Sigmoid colon (tissue), 7 donors: ENCODE measurements around the gene LUC7L. TPM values are rescaled to one million over a fixed set of nuclear protein-coding genes. Genes with fewer than 3 reads are reported as not detected.
"Not testable (repeated sequence)": the region's sequence is repeated elsewhere in the genome, so short reads cannot be mapped to it uniquely, and the experiment has no call there.

Experiments used
- DNase-seq: peaks from one replicate; pipeline ENCODE4 v3.0.0-alpha.2; 2019
- H3K27ac ChIP-seq, 4 donors: fragments of 200-600 bp; sonication (generic); one replicate each; pipeline ENCODE4 v1.5.1; 2016 to 2019; ENCODE audit warnings: mild to moderate bottlenecking in 1 of 4
- H3K27me3 ChIP-seq, 3 donors: fragments of 200-600 bp; sonication (generic); one replicate each; pipeline ENCODE4 v1.5.1; 2019; ENCODE audit warnings: mild to moderate bottlenecking in 1 of 3
- H3K36me3 ChIP-seq, 4 donors: fragments of 200-600 bp; sonication (generic); one replicate each; pipeline ENCODE4 v1.5.1; 2016 to 2019
- H3K4me1 ChIP-seq, 4 donors: fragments of 200-600 bp; sonication (generic); one replicate each; pipeline ENCODE4 v1.5.1; 2017 to 2019
- H3K4me3 ChIP-seq, 4 donors: fragments of 200-600 bp; sonication (generic); one replicate each; pipeline ENCODE4 v1.5.1; 2017 to 2019; ENCODE audit warnings: mild to moderate bottlenecking in 2 of 4, moderate library complexity in 1 of 4
- H3K9me3 ChIP-seq, 4 donors: fragments of 200-600 bp in 3 of 4; sonication (generic) in 3 of 4; one replicate each; pipeline versions ENCODE4 v1.5.1 to v1.6.1; 2013 to 2019
- CTCF ChIP-seq, 4 experiments: fragments of 450-650 bp in 3 of 4; fragments of 200-600 bp in 1 of 4; IDR thresholded peaks; one replicate each; pipeline ENCODE4 v1.5.1; 2016 to 2019; ENCODE audit warnings: antibody characterized with exemption in 4 of 4, mild to moderate bottlenecking in 3 of 4, moderate library complexity in 2 of 4
- EP300 ChIP-seq, 4 donors: sonication (generic); formaldehyde crosslinking; IDR thresholded peaks; one replicate each; pipeline ENCODE4 v1.6.1; 2017; ENCODE audit warnings: antibody characterized with exemption in 4 of 4
- POLR2A ChIP-seq, 2 donors: fragments of 450-650 bp; IDR thresholded peaks; one replicate each; pipeline ENCODE4 v1.6.1; 2016; ENCODE audit warnings: antibody characterized with exemption in 2 of 2, mild to moderate bottlenecking in 2 of 2, moderate library complexity in 2 of 2
- POLR2AphosphoS5 ChIP-seq, 4 donors: sonication (generic); formaldehyde crosslinking; IDR thresholded peaks; one replicate each; pipeline ENCODE4 v1.6.1; 2017; ENCODE audit warnings: antibody characterized with exemption in 4 of 4
- WGBS, 2 donors: extraction: QIAGEN DNeasy Blood & Tissue Kit; methylation state at CpG; one replicate each; pipeline ENCODE4 v1.1.7; 2013; 5-methylcytosine and 5-hydroxymethylcytosine counted together
- intact Hi-C: fragments of 100-400 bp; cut with DNase I; formaldehyde crosslinking; loops from one replicate; pipeline ENCODE4 v1.15.1; 2023
- polyA plus RNA-seq, 3 donors: library from polyadenylated mRNA; stranded (reverse); fragments of 200-250 nt; gene quantifications; one replicate each; pipeline ENCODE4 v1.2.3, GENCODE V29; 2013
- total RNA-seq, 4 donors: library from RNA; depleted of rRNA; stranded (reverse); fragments of >200 nt; gene quantifications; one replicate each; pipeline ENCODE4 v1.1.0, GENCODE V29; 2016
- donor health status: healthy with polysubstance abuse.
- donor health status: Bipolar disorder and iron deficiency.
- donor health status: healthy.

The LUC7L gene
- total and polyA plus RNA-seq, 7 donors = 21.0 to 138 (median 55.8) TPM

- Histone ChIP-seq H3K9me3 (no peaks in the 10 kb centered on the region), H3K4me3 (no peak overlapping the region), H3K36me3 (peaks cover 0 to 10% (median 7%) of the 10 kb centered on the region in 4 donors), H3K27ac (no peak overlapping the region), H3K27me3 (no peaks in the 10 kb centered on the region), H3K4me1 (peaks cover 0 to 1% (median 0%) of the 10 kb centered on the region in 4 donors)
- no peak for DNase-seq
- TF ChIP-seq EP300 (IDR thresholded peaks at IDR 0.05) (no peak), POLR2A (IDR thresholded peaks at IDR 0.05) (no peak), POLR2AphosphoS5 (IDR thresholded peaks at IDR 0.05) (no peak), CTCF (IDR thresholded peaks at IDR 0.05) (no peak)
- intact Hi-C loops = no loop called here
- WGBS, 2 donors = 88 to 89% methylated on average over 24 of the region's 24 CpGs
These were observed 40.0 kb upstream of the LUC7L start for GRCh38 chr16:269061-269796.

- Histone ChIP-seq H3K4me1 (no peaks in the 10 kb centered on the region), H3K9me3 (no peaks in the 10 kb centered on the region), H3K27ac (no peak overlapping the region), H3K27me3 (no peaks in the 10 kb centered on the region), H3K4me3 (no peak overlapping the region), H3K36me3 (peaks cover 5 to 18% (median 16%) of the 10 kb centered on the region in 4 donors)
- WGBS, 2 donors = 13 to 60% methylated on average over 40 of the region's 40 CpGs
- peak in 1 of 4 donors; percentile 5 for TF ChIP-seq POLR2AphosphoS5 (IDR thresholded peaks at IDR 0.05)
- no peak for TF ChIP-seq POLR2A (IDR thresholded peaks at IDR 0.05)
- no peak for TF ChIP-seq EP300 (IDR thresholded peaks at IDR 0.05)
- no peak for DNase-seq
- intact Hi-C loops = no loop called here
These were observed 39.1 kb upstream of the LUC7L start for GRCh38 chr16:268141-269053.

- H3K27ac ChIP-seq, H3K9me3 ChIP-seq, H3K4me3 ChIP-seq, intact Hi-C loops, H3K4me1 ChIP-seq, DNase-seq, H3K27me3 ChIP-seq: not testable (repeated sequence)
- peaks cover 14 to 27% (median 22%) of the 10 kb centered on the region in 4 donors for H3K36me3 ChIP-seq
- WGBS, 2 donors = 81 to 86% methylated on average over 17 of the region's 17 CpGs
These were observed 38.3 kb upstream of the LUC7L start for GRCh38 chr16:267562-267961.

GRCh38 chr16:266258-267164 is 37.3 kb upstream of the LUC7L start:
- Histone ChIP-seq H3K27me3 (no peaks in the 10 kb centered on the region), H3K4me1 (no peaks in the 10 kb centered on the region), H3K27ac (no peak overlapping the region), H3K9me3 (no peaks in the 10 kb centered on the region), H3K36me3 (peaks cover 24 to 37% (median 32%) of the 10 kb centered on the region in 4 donors), H3K4me3 (no peak overlapping the region)
- TF ChIP-seq POLR2A (IDR thresholded peaks at IDR 0.05) = no peak
- TF ChIP-seq POLR2AphosphoS5 (IDR thresholded peaks at IDR 0.05) = peak in 1 of 4 donors; percentile 0
- WGBS, 2 donors = 71 to 81% methylated on average over 25 of the region's 25 CpGs
- DNase-seq = no peak
- intact Hi-C loops = no loop called here

- no peak overlapping the region for H3K27ac ChIP-seq
- no peaks in the 10 kb centered on the region for H3K4me1 ChIP-seq
- whole genome bisulfite sequencing, 2 donors = 41 to 74% methylated on average over 12 of the region's 12 CpGs
- no peak for DNase-seq
- intact Hi-C loops = no loop called here
- no peaks in the 10 kb centered on the region for H3K27me3 ChIP-seq
- H3K4me3 ChIP-seq = no peak overlapping the region
- no peak for TF ChIP-seq CTCF (IDR thresholded peaks at IDR 0.05)
- no peak for TF ChIP-seq EP300 (IDR thresholded peaks at IDR 0.05)
- TF ChIP-seq POLR2AphosphoS5 (IDR thresholded peaks at IDR 0.05) = no peak
- TF ChIP-seq POLR2A (IDR thresholded peaks at IDR 0.05) = no peak
- no peaks in the 10 kb centered on the region for H3K9me3 ChIP-seq
- H3K36me3 ChIP-seq = peaks cover 30 to 45% (median 35%) of the 10 kb centered on the region in 4 donors
These were observed 36.5 kb upstream of the LUC7L start for GRCh38 chr16:265711-266110.
